Measurements from ENCODE around the gene CEP89. TPM values are rescaled to one million over a fixed set of nuclear protein-coding genes. Genes with fewer than 3 reads are reported as not detected.
"Not testable (repeated sequence)": the region's sequence is repeated elsewhere in the genome, so short reads cannot be mapped to it uniquely, and the experiment has no call there.

Gene CEP89
- total RNA-seq, 1 donor from 2014 or later, result 42.5 TPM

DNA sequence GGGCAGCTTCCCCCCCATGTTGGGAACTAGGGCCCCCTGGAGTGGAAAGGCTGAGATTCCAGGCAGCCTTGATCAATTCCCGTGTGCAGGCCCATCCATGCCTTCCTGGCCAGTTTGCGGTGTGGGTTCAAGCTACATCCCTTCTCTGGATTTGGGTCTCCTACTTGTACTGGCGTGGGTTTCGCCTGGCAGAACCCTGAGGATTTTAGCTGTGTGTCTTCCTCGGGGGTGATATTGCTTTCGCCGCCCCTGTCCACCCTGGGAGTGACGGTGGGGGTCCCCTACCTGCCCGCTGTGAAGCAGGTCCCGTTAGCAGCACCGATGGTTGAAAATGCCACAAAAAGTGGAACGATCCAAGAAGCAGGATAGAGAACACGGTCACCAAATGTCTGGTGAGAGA lies 113.6 kb downstream of the CEP89 start:
- Mint-ChIP-seq H3K4me1 (ENCODE audit: low read depth, unreplicated experiment) (no peaks in the 10 kb centered on the region), H3K27me3 (ENCODE audit: unreplicated experiment) (peaks cover 2% of the 10 kb centered on the region), H3K27ac (ENCODE audit: unreplicated experiment) (no peak overlapping the region), H3K36me3 (ENCODE audit: unreplicated experiment) (no peaks in the 10 kb centered on the region), H3K4me3 (ENCODE audit: unreplicated experiment) (no peak overlapping the region), H3K9me3 (ENCODE audit: unreplicated experiment) (peaks cover 1% of the 10 kb centered on the region)
- DNase-seq, result no peak
- TF ChIP-seq, protein P1, sequence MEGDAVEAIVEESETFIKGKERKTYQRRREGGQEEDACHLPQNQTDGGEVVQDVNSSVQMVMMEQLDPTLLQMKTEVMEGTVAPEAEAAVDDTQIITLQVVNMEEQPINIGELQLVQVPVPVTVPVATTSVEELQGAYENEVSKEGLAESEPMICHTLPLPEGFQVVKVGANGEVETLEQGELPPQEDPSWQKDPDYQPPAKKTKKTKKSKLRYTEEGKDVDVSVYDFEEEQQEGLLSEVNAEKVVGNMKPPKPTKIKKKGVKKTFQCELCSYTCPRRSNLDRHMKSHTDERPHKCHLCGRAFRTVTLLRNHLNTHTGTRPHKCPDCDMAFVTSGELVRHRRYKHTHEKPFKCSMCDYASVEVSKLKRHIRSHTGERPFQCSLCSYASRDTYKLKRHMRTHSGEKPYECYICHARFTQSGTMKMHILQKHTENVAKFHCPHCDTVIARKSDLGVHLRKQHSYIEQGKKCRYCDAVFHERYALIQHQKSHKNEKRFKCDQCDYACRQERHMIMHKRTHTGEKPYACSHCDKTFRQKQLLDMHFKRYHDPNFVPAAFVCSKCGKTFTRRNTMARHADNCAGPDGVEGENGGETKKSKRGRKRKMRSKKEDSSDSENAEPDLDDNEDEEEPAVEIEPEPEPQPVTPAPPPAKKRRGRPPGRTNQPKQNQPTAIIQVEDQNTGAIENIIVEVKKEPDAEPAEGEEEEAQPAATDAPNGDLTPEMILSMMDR (IDR thresholded peaks at IDR 0.05; ENCODE audit: partially characterized antibody, unreplicated experiment), result no peak

DNA sequence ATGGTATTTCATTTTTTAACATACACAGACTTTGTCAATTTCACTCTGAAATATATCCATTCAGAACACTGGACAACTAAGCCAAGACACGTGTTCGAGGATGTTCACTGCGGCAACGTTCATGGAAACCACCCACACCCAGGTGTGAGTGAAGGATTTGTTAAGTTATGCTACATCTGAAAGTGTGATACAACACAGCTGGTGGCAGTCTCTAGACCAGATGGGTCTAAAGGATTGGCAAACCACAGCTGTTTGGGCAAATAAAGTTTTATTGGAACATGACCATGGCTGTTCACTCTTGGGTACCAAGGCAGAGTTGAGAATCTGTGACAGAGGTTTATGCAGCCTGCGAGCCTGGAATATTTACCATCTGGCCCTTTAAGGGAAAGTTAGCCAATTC lies 114.2 kb downstream of the CEP89 start:
- TF ChIP-seq, protein P1 (IDR thresholded peaks at IDR 0.05; ENCODE audit: partially characterized antibody, unreplicated experiment), result no peak
- Mint-ChIP-seq H3K36me3 (ENCODE audit: unreplicated experiment) (no peaks in the 10 kb centered on the region), H3K27me3 (ENCODE audit: unreplicated experiment) (peaks cover 2% of the 10 kb centered on the region)

DNA sequence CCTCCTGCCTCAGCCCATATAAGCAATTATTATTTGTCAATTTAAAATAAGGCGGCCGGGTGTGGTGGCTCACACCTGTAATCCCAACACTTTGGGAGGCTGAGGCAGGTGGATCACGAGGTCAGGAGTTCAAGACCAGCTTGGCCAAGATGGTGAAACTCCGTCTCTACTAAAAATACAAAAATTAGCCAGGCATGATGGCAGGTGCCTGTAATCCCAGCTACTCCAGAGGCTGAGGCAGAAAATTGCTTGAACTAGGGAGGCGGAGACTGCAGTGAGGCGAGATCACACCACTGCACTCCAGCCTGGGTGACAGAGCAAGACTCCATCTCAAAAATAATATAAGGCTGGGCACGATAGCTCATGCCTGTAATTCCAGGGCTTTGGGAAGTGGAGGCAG lies 114.9 kb downstream of the CEP89 start:
- not testable (repeated sequence) for H3K4me3 Mint-ChIP-seq (ENCODE audit: unreplicated experiment); H3K36me3 Mint-ChIP-seq (ENCODE audit: unreplicated experiment)

More for the DNA sequence above, 114.2 kb downstream of the CEP89 start:
- no peak for DNase-seq
- Mint-ChIP-seq H3K27ac (ENCODE audit: unreplicated experiment) (no peak overlapping the region), H3K4me3 (ENCODE audit: unreplicated experiment) (no peak overlapping the region), H3K9me3 (ENCODE audit: unreplicated experiment) (peaks cover 1% of the 10 kb centered on the region), H3K4me1 (ENCODE audit: low read depth, unreplicated experiment) (no peaks in the 10 kb centered on the region)

DNA sequence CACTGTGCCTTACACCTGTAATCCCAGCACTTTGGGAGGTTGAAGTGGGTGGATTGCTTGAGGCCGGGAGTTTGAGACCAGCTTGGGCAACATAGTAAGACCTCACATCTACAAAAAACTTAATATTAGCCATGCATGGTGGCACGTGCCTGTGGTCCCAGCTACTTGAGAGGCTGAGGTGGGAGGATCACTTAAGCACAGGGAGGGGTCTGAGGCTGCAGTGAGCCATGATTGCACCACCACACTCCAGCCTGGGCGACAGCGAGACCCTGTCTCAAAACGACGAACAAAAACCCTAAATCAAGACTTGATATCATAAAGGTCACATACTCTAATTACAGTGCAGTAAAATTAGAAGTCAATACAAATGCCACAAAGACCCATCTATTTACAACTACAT lies 119.5 kb downstream of the CEP89 start:
- Mint-ChIP-seq H3K9me3 (ENCODE audit: unreplicated experiment) (no peaks in the 10 kb centered on the region), H3K4me1 (ENCODE audit: low read depth, unreplicated experiment) (no peaks in the 10 kb centered on the region), H3K27ac (ENCODE audit: unreplicated experiment) (no peak overlapping the region), H3K27me3 (ENCODE audit: unreplicated experiment) (no peaks in the 10 kb centered on the region), H3K36me3 (ENCODE audit: unreplicated experiment) (no peaks in the 10 kb centered on the region), H3K4me3 (ENCODE audit: unreplicated experiment) (no peak overlapping the region)
- TF ChIP-seq, protein P1 (IDR thresholded peaks at IDR 0.05; ENCODE audit: partially characterized antibody, unreplicated experiment), result no peak
- DNase-seq, result no peak

More for the DNA sequence above, 114.9 kb downstream of the CEP89 start:
- not testable (repeated sequence) for H3K9me3 Mint-ChIP-seq (ENCODE audit: unreplicated experiment); H3K27ac Mint-ChIP-seq (ENCODE audit: unreplicated experiment); DNase-seq; H3K27me3 Mint-ChIP-seq (ENCODE audit: unreplicated experiment); H3K4me1 Mint-ChIP-seq (ENCODE audit: low read depth, unreplicated experiment)

DNA sequence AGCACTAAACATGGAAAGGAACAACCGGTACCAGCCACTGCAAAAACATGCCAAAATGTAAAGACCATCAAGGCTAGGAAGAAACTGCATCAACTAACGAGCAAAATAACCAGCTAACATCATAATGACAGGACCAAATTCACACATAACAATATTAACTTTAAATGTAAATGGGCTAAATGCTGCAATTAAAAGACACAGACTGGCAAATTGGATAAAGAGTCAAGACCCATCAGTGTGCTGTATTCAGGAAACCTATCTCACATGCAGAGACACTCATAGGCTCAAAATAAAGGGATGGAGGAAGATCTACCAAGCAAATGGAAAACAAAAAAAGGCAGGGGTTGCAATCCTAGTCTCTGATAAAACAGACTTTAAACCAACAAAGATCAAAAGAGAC lies 123.7 kb downstream of the CEP89 start:
- H3K27me3 Mint-ChIP-seq (ENCODE audit: unreplicated experiment); H3K9me3 Mint-ChIP-seq (ENCODE audit: unreplicated experiment); H3K36me3 Mint-ChIP-seq (ENCODE audit: unreplicated experiment); H3K4me3 Mint-ChIP-seq (ENCODE audit: unreplicated experiment); H3K27ac Mint-ChIP-seq (ENCODE audit: unreplicated experiment); H3K4me1 Mint-ChIP-seq (ENCODE audit: low read depth, unreplicated experiment); DNase-seq: not testable (repeated sequence)

DNA sequence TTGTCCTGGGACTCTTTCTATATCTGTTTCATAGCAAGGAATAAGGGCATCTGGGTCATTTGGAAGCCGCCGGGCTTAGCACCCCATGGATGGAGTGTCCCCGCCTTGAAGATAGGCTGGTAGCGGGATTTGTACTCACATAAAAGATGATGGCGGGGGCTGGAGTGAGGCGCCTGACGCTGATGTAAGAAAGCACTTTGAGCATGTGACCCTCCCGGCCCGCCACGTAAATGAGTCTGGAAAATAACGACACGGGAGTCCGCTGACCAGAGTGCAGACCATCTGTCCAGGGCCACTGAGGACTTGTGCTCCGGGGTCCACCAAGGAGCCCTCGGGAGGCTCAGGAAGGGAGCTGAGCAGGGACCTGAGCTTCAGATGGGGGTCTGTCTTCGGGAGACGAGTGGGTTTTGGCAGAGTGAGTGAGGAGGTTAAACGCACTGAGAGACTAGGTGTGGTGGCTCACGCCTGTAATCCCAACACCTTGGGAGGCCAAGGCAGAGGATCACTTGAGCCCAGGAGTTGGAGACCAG lies 128.0 kb downstream of the CEP89 start:
- H3K27ac Mint-ChIP-seq (ENCODE audit: unreplicated experiment), result no peak overlapping the region
- no peak overlapping the region for H3K4me3 Mint-ChIP-seq (ENCODE audit: unreplicated experiment)
- no peaks in the 10 kb centered on the region for H3K27me3 Mint-ChIP-seq (ENCODE audit: unreplicated experiment)
- no peak for DNase-seq
- no peaks in the 10 kb centered on the region for H3K4me1 Mint-ChIP-seq (ENCODE audit: low read depth, unreplicated experiment)
- TF ChIP-seq, protein P1 (IDR thresholded peaks at IDR 0.05; ENCODE audit: partially characterized antibody, unreplicated experiment), result no peak
- no peaks in the 10 kb centered on the region for H3K36me3 Mint-ChIP-seq (ENCODE audit: unreplicated experiment)
- H3K9me3 Mint-ChIP-seq (ENCODE audit: unreplicated experiment), result no peaks in the 10 kb centered on the region

Measured in glutamatergic neuron (in vitro differentiated cells).